Activated CD4-positive, alpha-beta T cell treated with anti-CD3 and anti-CD28 coated beads, Interleukin-10, Interleukin-2, amounts not matched to agents 100 ng/mL and 50 ng/mL, durations not matched to agents 16 hours and 8 hours (primary cell): ENCODE measurements around the gene PRAMEF4.
"Not testable (repeated sequence)": the region's sequence is repeated elsewhere in the genome, so short reads cannot be mapped to it uniquely, and the experiment has no call there.

Experiments used
- DNase-seq: peaks from one replicate; pipeline ENCODE4 v3.0.0-alpha.2; 2020

PRAMEF4 gene

DNA sequence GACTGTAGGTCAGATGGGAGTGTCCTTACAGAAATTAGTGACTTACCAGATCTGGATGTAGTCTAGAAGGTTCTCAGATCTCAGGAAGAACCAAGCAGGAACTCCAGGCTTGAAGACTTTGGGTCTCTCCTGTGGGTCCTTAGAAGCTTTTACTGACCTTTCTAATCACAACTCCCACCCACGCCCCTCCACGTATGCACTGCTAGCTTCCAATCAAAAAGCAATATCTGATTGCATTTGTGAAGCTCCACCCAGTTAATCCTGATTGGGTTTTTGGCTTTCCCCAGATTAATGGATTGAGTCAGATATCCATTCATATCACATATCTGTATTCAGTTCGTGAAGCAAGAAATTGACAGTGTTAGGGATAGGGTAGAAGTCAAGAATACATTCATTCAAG is at the start of gene PRAMEF4:
TSS of gene PRAMEF4 (minus strand) at position 101 of the 400 bp plus-strand sequence. CDS start 2,807 bp downstream, outside the sequence.
- not testable (repeated sequence) for DNase-seq

GRCh38 chr1:12924368-12924767 is 38.4 kb upstream of the PRAMEF4 start:
- not testable (repeated sequence) for DNase-seq

DNA sequence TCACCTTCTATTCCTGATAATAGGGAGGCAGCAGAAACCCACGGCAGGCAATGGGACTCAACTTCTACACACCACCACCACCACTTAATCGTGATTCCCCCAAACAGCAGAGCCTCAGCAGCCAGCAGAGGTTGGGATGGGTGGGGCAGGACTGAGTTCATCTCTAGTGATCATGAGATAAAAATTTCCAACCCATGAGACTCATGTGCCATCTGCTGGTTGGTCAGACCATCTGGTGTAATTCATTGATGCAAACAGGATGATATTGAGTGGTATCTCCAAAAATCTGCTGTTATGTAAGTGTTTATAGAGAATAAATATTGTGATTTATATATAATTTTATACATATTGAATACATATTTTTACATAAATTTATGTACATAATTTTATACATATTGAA is 35.7 kb upstream of the PRAMEF4 start:
- DNase-seq, result not testable (repeated sequence)

GRCh38 chr1:12916310-12916709 is 30.3 kb upstream of the PRAMEF4 start, which contains the start of gene PRAMEF7:
Gene PRAMEF7 (plus strand): TSS chr1:12916610. CDS start chr1:12917693, 1,083 bp downstream.
- not testable (repeated sequence) for DNase-seq

GRCh38 chr1:12903793-12904572 is 18.0 kb upstream of the PRAMEF4 start:
- DNase-seq, result not testable (repeated sequence)

DNA sequence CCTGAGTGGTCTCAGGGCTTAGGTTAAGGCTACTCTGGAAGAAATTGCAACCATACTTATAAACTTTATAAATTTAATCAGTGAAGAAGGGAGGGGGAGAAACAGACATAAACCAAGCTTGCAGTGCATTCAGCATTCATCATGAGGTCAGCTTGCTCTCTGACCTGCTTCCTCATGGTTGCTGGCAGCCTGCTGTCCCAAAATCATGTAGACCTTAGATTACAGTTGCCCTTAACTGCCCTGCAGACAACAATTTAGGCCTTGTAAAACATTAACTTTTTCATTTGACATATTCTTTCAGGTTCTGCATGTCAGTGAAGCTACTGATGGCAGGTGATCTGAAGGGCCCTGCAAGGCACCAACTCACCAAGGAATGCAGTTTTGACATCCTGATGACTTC is 13.2 kb upstream of the PRAMEF4 start:
- DNase-seq, result not testable (repeated sequence)

DNA sequence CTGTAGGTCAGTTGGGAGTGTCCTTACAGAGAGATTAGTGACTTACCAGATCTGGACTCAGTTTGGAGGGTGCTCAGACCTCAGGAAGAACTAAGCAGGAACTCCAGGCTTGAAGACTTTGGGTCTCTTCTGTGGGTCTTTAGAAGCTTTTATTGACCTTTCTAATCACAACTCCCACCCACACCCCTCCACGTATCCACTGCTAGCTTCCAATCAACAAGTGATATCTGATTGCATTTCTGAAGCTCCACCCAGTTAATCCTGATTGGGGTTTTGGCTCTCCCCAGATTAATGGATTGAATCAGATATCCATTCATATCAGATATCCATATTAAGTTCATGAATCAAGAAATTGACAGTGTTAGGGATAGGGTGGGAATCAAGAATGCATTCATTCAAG is 12.2 kb upstream of the PRAMEF4 start, which contains the start of gene PRAMEF10:
TSS of gene PRAMEF10 (minus strand) at position 101 of the 400 bp plus-strand sequence. CDS start 2,423 bp downstream, outside the sequence.
- not testable (repeated sequence) for DNase-seq

DNA sequence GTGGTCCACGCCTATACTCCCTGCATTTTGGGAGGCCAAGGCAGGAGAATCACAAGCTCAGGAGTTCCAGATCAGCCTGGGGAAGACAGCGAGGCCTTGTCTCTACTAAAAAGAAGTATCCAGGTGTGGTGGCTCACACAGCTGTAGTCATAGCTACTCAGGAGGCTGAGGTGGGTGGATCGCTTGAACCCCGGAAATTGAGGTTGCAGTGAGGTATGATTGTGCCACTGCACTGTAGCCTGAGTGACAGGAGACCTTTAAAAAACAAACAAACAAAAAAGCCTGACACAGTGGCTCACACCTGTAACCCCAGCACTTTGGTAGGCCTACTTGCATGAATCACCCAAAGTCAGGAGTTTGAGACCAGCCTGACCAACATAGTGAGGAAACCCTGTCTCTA is 7.5 kb downstream of the PRAMEF4 start:
- not testable (repeated sequence) for DNase-seq

- not testable (repeated sequence) for DNase-seq
These were observed 22.7 kb downstream of the PRAMEF4 start for GRCh38 chr1:12863131-12863880.

DNA sequence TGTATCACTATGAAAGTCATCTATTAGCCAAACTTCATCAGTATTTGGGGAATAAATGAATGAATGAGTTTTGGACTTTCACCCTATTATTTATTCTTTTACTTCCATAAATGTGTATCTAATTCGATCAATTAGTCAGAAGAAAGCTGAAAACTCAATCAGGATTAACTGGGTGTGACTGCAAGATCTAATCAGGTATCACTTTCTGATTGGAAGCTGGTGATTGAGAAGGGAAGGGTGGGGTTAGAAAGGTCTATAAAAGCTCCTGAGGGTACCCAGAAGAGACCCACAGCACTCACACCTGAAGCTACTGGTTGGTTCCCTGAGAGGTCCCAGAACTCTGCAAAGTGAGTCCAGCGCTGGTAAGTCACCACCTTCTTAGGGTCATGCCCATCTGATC is 29.2 kb downstream of the PRAMEF4 start, which contains the start of gene PRAMEF2:
TSS of gene PRAMEF2 (plus strand) at position 301 of the 400 bp plus-strand sequence. CDS start 1,924 bp downstream, outside the sequence.
- not testable (repeated sequence) for DNase-seq

DNA sequence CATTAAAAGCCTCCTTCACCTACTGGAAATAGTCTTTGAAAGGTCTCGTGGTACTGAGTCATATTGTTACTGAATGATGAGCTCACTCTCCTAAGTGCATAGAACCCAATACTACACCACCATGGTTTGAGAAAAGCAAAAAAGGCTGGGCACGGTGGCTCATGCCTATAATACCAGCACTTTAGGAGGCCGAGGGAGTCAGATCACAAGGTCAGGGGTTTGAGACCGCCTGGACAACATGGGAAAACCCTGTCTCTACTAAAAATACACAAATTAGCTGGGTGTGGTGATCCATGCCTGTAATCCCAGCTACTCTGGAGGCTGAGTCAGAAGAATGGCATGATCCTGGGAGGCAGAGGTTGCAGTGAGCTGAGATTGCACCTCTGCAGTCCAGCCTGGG is 34.2 kb downstream of the PRAMEF4 start:
- no peak for DNase-seq

GRCh38 chr1:12848620-12849019 is 37.4 kb downstream of the PRAMEF4 start, which contains the start of gene HNRNPCL1:
Gene HNRNPCL1 (minus strand): TSS chr1:12848720. CDS start chr1:12848289, 431 bp downstream.
- DNase-seq, result not testable (repeated sequence)

DNA sequence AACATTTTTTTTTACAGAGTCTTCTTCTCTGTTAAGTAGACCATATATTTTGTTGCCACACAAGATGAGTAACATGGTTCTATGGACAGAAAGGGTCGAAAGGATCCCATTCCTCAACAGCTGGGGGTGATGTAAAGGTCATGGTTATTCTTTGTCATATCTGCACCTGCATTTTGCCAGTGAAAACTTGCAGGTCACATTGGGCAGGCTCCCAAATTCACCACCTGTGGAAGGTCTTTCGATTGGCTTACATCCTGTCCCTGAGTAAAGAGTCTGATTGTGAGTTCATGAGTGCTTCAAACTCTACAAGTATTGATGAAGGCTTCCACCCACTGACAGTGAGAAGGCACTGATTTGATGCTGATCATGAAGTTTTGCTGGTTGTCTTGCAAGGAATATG is 52.8 kb downstream of the PRAMEF4 start:
- not testable (repeated sequence) for DNase-seq

DNA sequence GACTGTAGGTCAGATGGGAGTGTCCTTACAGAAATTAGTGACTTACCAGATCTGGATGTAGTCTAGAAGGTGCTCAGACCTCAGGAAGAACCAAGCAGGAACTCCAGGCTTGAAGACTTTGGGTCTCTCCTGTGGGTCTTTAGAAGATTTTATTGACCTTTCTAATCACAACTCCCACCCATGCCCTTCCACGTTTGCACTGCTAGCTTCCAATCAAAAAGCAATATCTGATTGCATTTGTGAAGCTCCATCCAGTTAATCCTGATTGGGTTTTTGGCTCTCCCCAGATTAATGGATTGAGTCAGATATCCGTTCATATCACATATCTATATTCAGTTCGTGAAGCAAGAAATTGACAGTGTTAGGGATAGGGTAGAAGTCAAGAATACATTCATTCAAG is 54.7 kb downstream of the PRAMEF4 start, which contains the start of gene PRAMEF11:
TSS of gene PRAMEF11 (minus strand) at position 101 of the 400 bp plus-strand sequence. CDS start 2,621 bp downstream, outside the sequence.
- DNase-seq, result not testable (repeated sequence)
